Measurements from ENCODE around the gene ZNF536.

Gene ZNF536

GRCh38 chr19:30547246-30547645, 175.1 kb downstream of the ZNF536 start:
- H3K4me3 ChIP-seq (replicated peaks; ENCODE audit: low read depth, low read length), result no peak overlapping the region
- DNase-seq (ENCODE audit: extremely low read depth, low read depth), result no peak
- TF ChIP-seq CTCF (IDR thresholded peaks at IDR 0.05; ENCODE audit: low read depth, low read length, missing control alignments), result no peak

GRCh38 chr19:30549151-30549550, 177.0 kb downstream of the ZNF536 start:
- no peak for TF ChIP-seq CTCF (IDR thresholded peaks at IDR 0.05; ENCODE audit: low read depth, low read length, missing control alignments)
- H3K4me3 ChIP-seq (replicated peaks; ENCODE audit: low read depth, low read length), result no peak overlapping the region
- DNase-seq (ENCODE audit: extremely low read depth, low read depth), result no peak

- no peak overlapping the region for H3K4me3 ChIP-seq (replicated peaks; ENCODE audit: low read depth, low read length)
- DNase-seq (ENCODE audit: extremely low read depth, low read depth), result no peak
- TF ChIP-seq CTCF (IDR thresholded peaks at IDR 0.05; ENCODE audit: low read depth, low read length, missing control alignments), result no peak
Measured at GRCh38 chr19:30551271-30551670, 179.1 kb downstream of the ZNF536 start.

GRCh38 chr19:30552593-30552992, 180.4 kb downstream of the ZNF536 start:
- H3K4me3 ChIP-seq (replicated peaks; ENCODE audit: low read depth, low read length), result no peak overlapping the region
- DNase-seq (ENCODE audit: extremely low read depth, low read depth), result no peak
- no peak for TF ChIP-seq CTCF (IDR thresholded peaks at IDR 0.05; ENCODE audit: low read depth, low read length, missing control alignments)

GRCh38 chr19:30555075-30555790, 183.0 kb downstream of the ZNF536 start:
- TF ChIP-seq CTCF (IDR thresholded peaks at IDR 0.05; ENCODE audit: low read depth, low read length, missing control alignments), result no peak
- H3K4me3 ChIP-seq (replicated peaks; ENCODE audit: low read depth, low read length), result no peak overlapping the region
- no peak for DNase-seq (ENCODE audit: extremely low read depth, low read depth)

- no peak for TF ChIP-seq CTCF (IDR thresholded peaks at IDR 0.05; ENCODE audit: low read depth, low read length, missing control alignments)
- DNase-seq (ENCODE audit: extremely low read depth, low read depth), result no peak
- no peak overlapping the region for H3K4me3 ChIP-seq (replicated peaks; ENCODE audit: low read depth, low read length)
Measured at GRCh38 chr19:30555791-30556110, 183.6 kb downstream of the ZNF536 start.

GRCh38 chr19:30556230-30556711, 184.1 kb downstream of the ZNF536 start:
- no peak for TF ChIP-seq CTCF (IDR thresholded peaks at IDR 0.05; ENCODE audit: low read depth, low read length, missing control alignments)
- no peak for DNase-seq (ENCODE audit: extremely low read depth, low read depth)
- no peak overlapping the region for H3K4me3 ChIP-seq (replicated peaks; ENCODE audit: low read depth, low read length)

All from HFF-Myc (cell line).